Activated CD8-positive, alpha-beta T cell treated with anti-CD3 and anti-CD28 coated beads, Interleukin-2, amount 10 ng/mL, durations not matched to agents 7 days and 5 days (primary cell): ENCODE data around the gene SMIM29. TPM values are rescaled to one million over a fixed set of nuclear protein-coding genes. Genes with fewer than 3 reads are reported as not detected.
"Not testable (repeated sequence)": the region's sequence is repeated elsewhere in the genome, so short reads cannot be mapped to it uniquely, and the experiment has no call there.

Experiments used
- ATAC-seq: fragments of 150-1000 bp; cut with Tn5 transposase; one replicate; pipeline ENCODE4 v1.10.0; 2021; ENCODE audit warnings: moderate library complexity
- CTCF ChIA-PET: fragments of 350-600 bp; sonication (Branson Sonifier 250); formaldehyde crosslinking; loops from one replicate; lab custom pipeline; 2021; ENCODE audit warnings: antibody characterized with exemption; lab: Charles Lee
- POLR2A ChIA-PET: fragments of 350-600 bp; sonication (Branson Sonifier 250); formaldehyde crosslinking; loops from one replicate; lab custom pipeline; 2021; ENCODE audit warnings: antibody characterized with exemption; lab: Charles Lee
- DNase-seq: peaks from one replicate; pipeline ENCODE4 v3.0.0-alpha.2; 2020
- H3K27ac Mint-ChIP-seq: one replicate; pipeline ENCODE4 v1.8.0; 2021; ENCODE audit warnings: mild to moderate bottlenecking, mixed read lengths
- H3K27me3 Mint-ChIP-seq: one replicate; pipeline ENCODE4 v1.8.0; 2021; ENCODE audit warnings: low read depth, mixed read lengths
- H3K36me3 Mint-ChIP-seq: one replicate; pipeline ENCODE4 v1.8.0; 2021; ENCODE audit warnings: low read depth, mixed read lengths
- H3K4me1 Mint-ChIP-seq: one replicate; pipeline ENCODE4 v1.8.0; 2021; ENCODE audit warnings: low read depth, mixed read lengths
- H3K4me3 Mint-ChIP-seq: one replicate; pipeline ENCODE4 v1.8.0; 2021; ENCODE audit warnings: mild to moderate bottlenecking, mixed read lengths
- H3K9me3 Mint-ChIP-seq: one replicate; pipeline ENCODE4 v1.8.0; 2022; ENCODE audit warnings: mixed read lengths; ENCODE audit not compliant: insufficient read depth
- total RNA-seq, 2 experiments: library from RNA; stranded (reverse); gene quantifications; one replicate each; pipeline ENCODE4 v1.2.3, GENCODE V29; 2021

SMIM29 gene
- total RNA-seq, 2 experiments from 2014 or later = 21.3 to 26.7 TPM

- peaks cover 3% of the 10 kb centered on the region for H3K36me3 Mint-ChIP-seq
- H3K4me1 Mint-ChIP-seq = peaks cover 7% of the 10 kb centered on the region
- CTCF ChIA-PET = interaction anchor here (2.0 kb wide), 1 partner anchor 28 kb away, joined by 6 read pairs; no protein-coding TSS in a partner anchor
- H3K9me3 Mint-ChIP-seq = no peaks in the 10 kb centered on the region
- POLR2A ChIA-PET = no interaction called here
- H3K27me3 Mint-ChIP-seq = no peaks in the 10 kb centered on the region
- ATAC-seq (no peak), DNase-seq (no peak)
- H3K4me3 Mint-ChIP-seq = no peak overlapping the region
- no peak overlapping the region for H3K27ac Mint-ChIP-seq
Observed at GRCh38 chr6:34277763-34278112, 28.9 kb upstream of the SMIM29 start.

GRCh38 chr6:34276881-34277762, 28.3 kb upstream of the SMIM29 start:
- no peaks in the 10 kb centered on the region for H3K9me3 Mint-ChIP-seq
- no peak overlapping the region for H3K27ac Mint-ChIP-seq
- peaks cover 3% of the 10 kb centered on the region for H3K36me3 Mint-ChIP-seq
- ATAC-seq (no peak), DNase-seq (no peak)
- ChIA-PET POLR2A (no interaction called here), CTCF (interaction anchor here (1.0 to 2.0 kb wide), 2 partner anchors 28 to 81 kb away, joined by 4 to 6 read pairs; no protein-coding TSS in a partner anchor)
- H3K27me3 Mint-ChIP-seq = no peaks in the 10 kb centered on the region
- peaks cover 7% of the 10 kb centered on the region for H3K4me1 Mint-ChIP-seq
- no peak overlapping the region for H3K4me3 Mint-ChIP-seq

GRCh38 chr6:34276191-34276590, 27.4 kb upstream of the SMIM29 start:
- peaks cover 3% of the 10 kb centered on the region for H3K36me3 Mint-ChIP-seq
- H3K27ac Mint-ChIP-seq = no peak overlapping the region
- no peaks in the 10 kb centered on the region for H3K27me3 Mint-ChIP-seq
- H3K4me3 Mint-ChIP-seq = no peak overlapping the region
- ATAC-seq (no peak), DNase-seq (no peak)
- ChIA-PET CTCF (interaction anchor here (1.0 to 2.0 kb wide), 2 partner anchors 27 to 80 kb away, joined by 4 to 6 read pairs; no protein-coding TSS in a partner anchor), POLR2A (no interaction called here)
- H3K4me1 Mint-ChIP-seq = peaks cover 7% of the 10 kb centered on the region
- no peaks in the 10 kb centered on the region for H3K9me3 Mint-ChIP-seq

- ChIA-PET CTCF (no interaction called here), POLR2A (no interaction called here)
- Mint-ChIP-seq H3K4me1 (peaks cover 9% of the 10 kb centered on the region), H3K27me3 (no peaks in the 10 kb centered on the region), H3K36me3 (peaks cover 3% of the 10 kb centered on the region), H3K9me3 (no peaks in the 10 kb centered on the region), H3K4me3 (no peak overlapping the region), H3K27ac (no peak overlapping the region)
- DNase-seq = no peak
- ATAC-seq = no peak
Observed at GRCh38 chr6:34275128-34275804, 26.5 kb upstream of the SMIM29 start.

GRCh38 chr6:34274129-34274528, 25.3 kb upstream of the SMIM29 start:
- DNase-seq (no peak), ATAC-seq (no peak)
- Mint-ChIP-seq H3K9me3 (no peaks in the 10 kb centered on the region), H3K4me1 (peaks cover 16% of the 10 kb centered on the region), H3K27me3 (no peaks in the 10 kb centered on the region), H3K27ac (no peak overlapping the region), H3K4me3 (no peak overlapping the region), H3K36me3 (no peaks in the 10 kb centered on the region)
- CTCF ChIA-PET = no interaction called here
- POLR2A ChIA-PET = no interaction called here

- CTCF ChIA-PET = interaction anchor here (1.3 kb wide), 1 partner anchor 24 kb away, joined by 3 read pairs; no protein-coding TSS in a partner anchor
- Mint-ChIP-seq H3K4me1 (peaks cover 14% of the 10 kb centered on the region), H3K27me3 (no peaks in the 10 kb centered on the region), H3K4me3 (no peak overlapping the region), H3K9me3 (no peaks in the 10 kb centered on the region), H3K36me3 (no peaks in the 10 kb centered on the region), H3K27ac (no peak overlapping the region)
- POLR2A ChIA-PET = no interaction called here
- DNase-seq (no peak), ATAC-seq (no peak)
Observed at GRCh38 chr6:34273242-34273805, 24.5 kb upstream of the SMIM29 start.

- ChIA-PET CTCF (interaction anchor here (1.3 kb wide), 1 partner anchor 22 kb away, joined by 3 read pairs; no protein-coding TSS in a partner anchor), POLR2A (no interaction called here)
- no peaks in the 10 kb centered on the region for H3K36me3 Mint-ChIP-seq
- ATAC-seq (no peak), DNase-seq (no peak)
- no peak overlapping the region for H3K4me3 Mint-ChIP-seq
- no peaks in the 10 kb centered on the region for H3K27me3 Mint-ChIP-seq
- no peak overlapping the region for H3K27ac Mint-ChIP-seq
- H3K4me1 Mint-ChIP-seq = peaks cover 14% of the 10 kb centered on the region
- no peaks in the 10 kb centered on the region for H3K9me3 Mint-ChIP-seq
Observed at GRCh38 chr6:34272013-34272926, 23.5 kb upstream of the SMIM29 start.

GRCh38 chr6:34269658-34270341, 21.0 kb upstream of the SMIM29 start:
- H3K36me3 Mint-ChIP-seq, ATAC-seq, H3K27me3 Mint-ChIP-seq, H3K4me3 Mint-ChIP-seq, H3K9me3 Mint-ChIP-seq, POLR2A ChIA-PET: not testable (repeated sequence)
- peak; percentile 30 for DNase-seq
- H3K4me1 Mint-ChIP-seq = peaks cover 14% of the 10 kb centered on the region
- CTCF ChIA-PET = interaction anchor here (1.4 kb wide), 1 partner anchor 21 kb away, joined by 6 read pairs; the partner anchor contains the start of gene SMIM29
- H3K27ac Mint-ChIP-seq = peak overlapping the region; percentile 21

- peaks cover 14% of the 10 kb centered on the region for H3K4me1 Mint-ChIP-seq
- not testable (repeated sequence) for ATAC-seq
Observed at GRCh38 chr6:34269132-34269531, 20.3 kb upstream of the SMIM29 start.

GRCh38 chr6:34267746-34268145, 18.9 kb upstream of the SMIM29 start:
- POLR2A ChIA-PET = no interaction called here
- Mint-ChIP-seq H3K36me3 (no peaks in the 10 kb centered on the region), H3K27me3 (no peaks in the 10 kb centered on the region), H3K27ac (no peak overlapping the region), H3K4me3 (no peak overlapping the region), H3K4me1 (peaks cover 11% of the 10 kb centered on the region), H3K9me3 (no peaks in the 10 kb centered on the region)
- CTCF ChIA-PET = interaction anchor here (0.9 to 1.7 kb wide), 2 partner anchors 123 to 147 kb away, joined by 3 to 4 read pairs; no protein-coding TSS in a partner anchor
- DNase-seq (no peak), ATAC-seq (no peak)

More at GRCh38 chr6:34269132-34269531, 20.3 kb upstream of the SMIM29 start:
- H3K36me3 Mint-ChIP-seq, H3K4me3 Mint-ChIP-seq, DNase-seq, H3K9me3 Mint-ChIP-seq, H3K27ac Mint-ChIP-seq, POLR2A ChIA-PET, H3K27me3 Mint-ChIP-seq: not testable (repeated sequence)
- CTCF ChIA-PET = interaction anchor here (1.4 kb wide), 1 partner anchor 20 kb away, joined by 6 read pairs; the partner anchor contains the start of gene SMIM29
